CD4-positive, alpha-beta T cell treated with Interleukin-21 for 1 hour (primary cell): Measurements from ENCODE around the gene NTM.

Experiments
- DNase-seq: peaks from one replicate; pipeline ENCODE4 v3.0.0-alpha.2; 2020

The NTM gene

DNA sequence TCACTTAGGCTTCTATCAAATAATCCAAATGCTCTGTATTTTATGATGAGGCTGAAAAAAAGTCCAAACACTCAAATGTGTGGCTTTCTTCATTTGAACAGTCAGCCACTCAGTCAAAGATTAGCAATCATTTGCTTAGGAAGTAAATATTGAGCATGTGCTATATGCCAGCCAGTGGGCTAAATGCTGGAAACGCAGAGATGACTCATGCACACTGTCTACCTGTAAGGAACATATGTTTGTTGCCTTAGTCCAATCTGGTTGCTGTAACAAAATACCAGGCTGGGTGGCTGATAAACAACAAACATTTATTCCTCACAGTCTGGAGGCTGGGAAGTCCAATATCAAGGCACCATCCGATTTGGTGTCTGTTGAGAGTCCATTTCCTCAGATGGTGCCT lies 617.3 kb downstream of the NTM start:
- DNase-seq: no peak

GRCh38 chr11:131991606-131992005 lies 621.2 kb downstream of the NTM start:
- DNase-seq: no peak

DNA sequence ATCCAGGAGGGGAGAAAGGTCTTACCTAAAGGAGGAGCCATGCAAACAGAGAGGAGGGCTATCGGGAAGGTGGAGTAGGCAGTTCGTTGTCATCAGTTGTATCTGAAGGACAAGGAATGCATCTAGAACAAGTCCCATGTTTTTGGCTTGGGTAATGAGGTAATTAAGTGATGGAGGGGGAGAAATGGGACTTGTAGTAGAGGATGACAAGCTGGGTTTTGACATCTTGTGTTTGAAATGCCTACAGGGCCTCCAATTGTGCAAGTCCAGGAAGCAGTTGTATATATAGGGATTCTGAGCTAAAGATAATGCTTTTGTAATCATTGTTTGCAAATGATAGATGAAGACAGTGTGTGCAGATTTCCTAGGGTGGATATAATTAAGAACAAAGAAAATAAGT lies 622.8 kb downstream of the NTM start:
- DNase-seq: no peak

DNA sequence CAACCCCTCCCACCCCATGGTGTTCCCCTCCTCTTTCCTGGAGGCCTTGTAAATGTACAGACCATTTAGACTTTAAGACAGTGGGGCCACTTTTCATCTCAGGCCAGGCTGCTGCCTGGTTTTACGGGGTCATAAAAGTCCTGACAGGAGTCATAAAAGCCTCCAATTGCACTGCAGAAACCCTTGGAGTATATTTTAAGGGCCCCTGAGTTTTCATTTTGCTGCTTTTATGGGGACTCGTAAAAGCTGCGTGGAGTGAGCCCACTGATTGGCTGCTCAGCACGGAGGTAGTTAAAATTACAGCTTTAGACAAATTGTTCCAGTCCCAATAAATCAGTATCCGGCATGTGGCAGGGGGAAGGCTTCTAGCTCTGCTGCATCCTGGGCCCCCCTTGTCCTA lies 627.6 kb downstream of the NTM start:
- no peak for DNase-seq

DNA sequence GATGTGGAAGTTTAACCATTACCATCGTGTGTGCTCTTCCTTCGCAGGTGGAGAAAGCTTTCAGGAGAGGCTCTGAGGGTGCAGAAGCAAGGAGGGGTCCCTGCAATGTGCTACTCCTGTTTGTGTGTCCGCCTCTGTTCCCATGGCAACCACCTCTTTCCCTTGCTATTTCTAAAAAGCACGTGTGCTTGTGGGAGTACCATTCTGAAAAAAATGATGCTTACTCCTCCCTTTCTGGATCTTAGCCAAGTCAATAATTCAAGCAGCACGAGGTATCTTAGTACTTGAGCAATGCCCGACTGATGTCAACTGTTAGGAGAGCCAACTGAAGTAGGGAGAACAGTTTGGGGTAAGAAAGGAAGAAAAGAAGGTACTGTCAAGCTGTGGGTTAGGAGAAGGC lies 628.7 kb downstream of the NTM start:
- DNase-seq: no peak

DNA sequence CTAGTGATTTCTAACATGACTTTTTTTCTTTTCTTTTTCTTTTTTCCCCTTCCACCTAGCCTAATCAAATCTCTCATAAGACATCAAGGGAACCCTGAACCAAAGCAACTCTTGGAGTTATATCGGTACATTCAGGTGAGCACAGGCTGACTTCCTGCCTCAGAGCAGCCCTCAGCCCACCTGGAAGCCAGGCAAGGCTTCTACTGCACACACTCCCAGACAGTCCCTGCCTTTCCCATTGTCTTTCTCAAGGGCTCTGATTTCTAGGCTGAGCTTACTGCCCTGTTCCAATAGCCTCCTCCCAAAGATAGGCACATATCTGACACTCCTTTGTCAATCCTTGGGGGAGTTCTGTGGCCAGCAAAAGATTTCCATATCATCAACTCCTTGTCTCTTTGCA lies 629.5 kb downstream of the NTM start:
- DNase-seq: no peak

DNA sequence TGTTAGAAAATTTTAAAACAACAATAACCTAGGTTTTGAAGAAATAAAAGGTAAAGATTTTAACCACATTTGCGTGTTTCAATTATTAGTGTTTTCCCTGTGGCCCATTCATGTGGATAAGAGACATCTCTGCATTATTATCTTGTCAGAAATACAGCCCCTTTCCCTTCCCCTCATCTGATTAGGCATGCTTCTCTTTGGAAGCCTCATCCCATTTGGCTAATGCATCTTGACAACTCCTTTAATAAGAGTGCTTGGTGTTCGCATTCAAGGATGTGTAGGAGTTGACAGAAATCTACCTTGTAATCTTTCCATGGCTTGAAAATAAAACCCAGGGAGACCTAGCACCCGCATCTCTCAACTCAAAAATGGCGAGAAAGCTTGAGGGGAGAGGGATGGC lies 635.5 kb downstream of the NTM start:
- DNase-seq: no peak

GRCh38 chr11:132006884-132007580 lies 636.6 kb downstream of the NTM start:
- DNase-seq: no peak

DNA sequence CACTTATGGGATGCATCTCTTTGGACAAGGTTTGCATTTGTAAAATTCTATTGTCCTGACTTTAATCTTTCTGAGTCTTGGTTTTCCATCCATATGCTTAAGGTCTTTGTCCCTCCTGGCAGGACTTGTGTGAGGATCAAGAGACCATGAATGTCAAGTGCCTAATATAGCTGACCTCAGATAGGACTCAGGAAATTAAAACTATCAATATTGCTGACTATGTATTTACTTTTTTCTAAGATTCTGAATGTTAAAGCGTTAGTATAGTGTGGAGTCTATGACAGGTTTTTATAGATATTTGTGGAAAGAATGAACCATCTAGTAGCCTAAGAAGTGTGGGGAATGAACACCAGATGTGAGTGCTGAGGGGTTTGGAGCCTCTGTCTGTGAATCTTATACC lies 637.8 kb downstream of the NTM start:
- DNase-seq: no peak

DNA sequence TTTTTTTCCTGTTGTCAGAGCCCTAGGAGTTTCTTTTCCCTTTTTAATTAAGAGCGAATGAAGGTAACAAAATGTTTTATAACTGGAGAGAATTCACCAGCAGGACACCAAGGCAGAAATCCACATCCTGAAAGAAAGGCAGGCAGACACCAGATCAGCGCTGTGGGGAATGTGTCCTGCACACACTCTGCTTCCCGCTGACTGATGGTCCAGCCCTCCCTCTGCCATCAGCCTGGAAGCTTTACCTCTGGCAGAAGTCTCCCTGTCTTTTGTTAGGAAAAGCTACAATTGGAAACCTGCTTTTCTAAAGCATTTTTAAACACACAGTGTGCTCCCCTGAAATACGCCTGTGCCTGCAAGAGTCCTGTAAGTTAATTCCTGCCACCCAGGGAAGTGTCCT lies 638.5 kb downstream of the NTM start:
- no peak for DNase-seq

GRCh38 chr11:132020001-132020400 lies 649.6 kb downstream of the NTM start:
- no peak for DNase-seq

DNA sequence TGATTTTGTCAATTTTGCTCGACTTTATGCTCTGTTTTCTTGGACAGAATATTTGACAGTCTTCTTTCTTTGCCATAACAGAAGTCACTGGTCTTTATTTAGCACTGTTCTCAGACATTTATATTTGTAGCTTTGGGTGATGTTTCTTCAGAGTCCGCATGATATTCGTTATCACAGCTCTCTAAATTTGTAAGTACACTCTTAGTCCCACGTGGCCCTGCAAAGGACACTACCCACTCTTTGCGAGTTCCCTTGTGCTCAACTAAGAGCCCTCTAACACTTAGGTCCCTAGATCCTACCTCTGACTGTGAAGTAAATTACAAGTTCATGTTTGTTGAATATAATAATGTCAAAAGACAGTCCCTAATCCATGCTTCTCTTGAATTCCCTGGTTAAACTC lies 651.9 kb downstream of the NTM start:
- no peak for DNase-seq

- no peak for DNase-seq
These were observed 652.5 kb downstream of the NTM start for GRCh38 chr11:132022733-132023478.

DNA sequence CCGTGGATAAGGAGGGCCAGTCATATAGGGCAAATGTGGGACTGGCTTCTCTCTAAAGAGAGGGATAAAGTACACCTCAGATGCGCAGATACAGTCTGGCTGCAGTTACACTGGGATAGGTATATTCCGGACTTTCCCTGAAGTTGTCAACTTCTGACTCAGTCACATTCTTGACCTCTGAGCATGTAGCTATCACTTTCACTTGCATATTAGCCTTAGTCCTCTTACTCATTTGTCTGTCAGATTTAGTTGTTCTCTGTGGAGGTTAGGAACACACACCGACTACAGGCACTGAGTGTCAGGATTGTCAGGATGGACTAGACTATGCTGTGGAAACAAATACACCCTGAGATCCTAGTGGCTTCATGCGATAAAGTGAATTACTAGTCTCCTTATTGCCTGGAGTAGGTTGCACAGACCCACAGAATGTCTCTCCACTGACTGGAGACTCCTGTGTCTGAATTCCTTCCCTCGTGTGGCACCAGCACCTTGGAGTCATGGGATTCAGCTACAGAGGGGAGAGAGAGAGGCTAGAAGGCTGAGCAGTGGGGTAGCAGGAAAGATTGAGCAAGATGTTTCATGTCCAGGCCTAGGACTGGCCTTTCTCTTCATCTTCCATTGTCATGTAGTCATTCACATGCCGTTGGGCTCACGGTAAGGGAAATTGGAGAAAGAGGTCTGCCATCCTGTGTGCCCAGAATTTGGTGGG lies 654.3 kb downstream of the NTM start:
- DNase-seq: no peak

DNA sequence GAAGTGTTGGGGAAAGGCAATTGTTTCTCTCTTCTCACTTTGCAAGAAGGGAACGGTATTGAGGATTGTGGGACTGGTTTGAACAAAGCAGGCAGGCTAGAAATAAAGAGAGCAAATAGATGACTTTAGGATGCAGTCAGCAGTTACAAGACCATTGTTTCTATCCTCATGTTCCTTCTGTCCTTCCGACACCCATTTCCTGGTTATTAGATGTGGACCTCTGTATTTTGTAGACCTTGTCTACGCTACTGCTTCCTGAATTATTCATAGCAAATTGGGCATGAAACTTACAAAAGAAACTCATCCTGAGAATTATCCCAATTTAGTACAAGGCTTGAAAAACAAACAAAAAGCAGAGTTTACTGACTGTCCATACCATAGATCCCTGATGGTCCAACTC lies 656.3 kb downstream of the NTM start:
- DNase-seq: no peak

- peak; percentile 3 for DNase-seq
These were observed 658.2 kb downstream of the NTM start for GRCh38 chr11:132028380-132029240.

DNA sequence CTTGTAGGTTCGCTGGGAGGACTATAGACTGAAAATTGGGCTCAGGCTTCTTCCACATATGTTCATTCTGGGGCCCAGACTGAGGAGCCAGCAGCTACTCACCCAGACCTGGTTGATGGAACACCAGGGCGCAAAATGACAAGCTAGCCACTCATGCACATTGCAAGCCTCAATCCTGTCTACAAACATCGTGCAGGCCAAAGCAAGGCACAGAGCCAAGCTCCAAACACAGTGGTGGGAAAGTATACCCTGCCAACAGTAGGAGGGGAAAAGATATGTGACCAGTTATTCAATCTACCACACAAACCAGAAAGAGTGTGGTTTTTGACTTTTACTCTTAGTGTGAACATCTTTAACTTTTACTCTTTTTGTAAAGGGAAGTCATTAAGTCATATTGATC lies 660.5 kb downstream of the NTM start:
- DNase-seq: no peak

DNA sequence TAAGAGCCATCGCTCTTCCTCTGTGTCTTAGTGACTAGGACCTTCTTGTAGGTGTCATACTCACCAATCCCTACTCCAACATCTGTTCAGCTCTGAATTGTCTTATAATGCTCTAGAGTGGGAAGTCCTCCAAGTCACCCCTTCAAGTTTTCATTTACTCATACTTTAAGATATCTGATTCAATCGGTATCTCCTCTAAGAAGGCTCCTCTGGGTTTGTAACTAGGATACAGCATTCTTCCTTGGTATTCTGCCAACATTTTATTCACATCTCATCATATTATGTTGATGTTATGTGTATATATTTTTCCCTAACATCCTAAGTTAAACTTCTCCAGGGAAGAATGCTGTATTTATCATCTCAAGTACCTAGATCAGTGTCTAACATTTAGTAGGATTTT lies 662.1 kb downstream of the NTM start:
- DNase-seq: no peak

DNA sequence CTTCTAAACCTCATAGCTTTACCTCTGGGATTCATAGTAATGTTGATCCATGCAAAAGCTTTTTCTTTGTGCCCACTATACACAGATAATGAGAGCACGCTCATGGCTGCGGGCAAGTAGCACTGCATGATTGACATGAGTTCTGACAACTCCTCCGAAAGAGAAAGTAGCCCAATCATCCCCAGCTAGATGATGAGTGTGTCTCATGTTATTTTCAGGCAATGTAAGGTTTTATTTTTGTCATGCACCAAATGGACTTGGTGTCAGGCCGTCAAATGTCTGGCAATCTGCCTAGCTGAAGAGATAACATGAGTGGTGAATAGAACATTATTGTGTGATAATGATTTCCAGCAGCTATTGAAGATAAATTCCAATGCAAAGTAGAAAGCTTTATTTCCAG lies 662.6 kb downstream of the NTM start:
- DNase-seq: no peak

DNA sequence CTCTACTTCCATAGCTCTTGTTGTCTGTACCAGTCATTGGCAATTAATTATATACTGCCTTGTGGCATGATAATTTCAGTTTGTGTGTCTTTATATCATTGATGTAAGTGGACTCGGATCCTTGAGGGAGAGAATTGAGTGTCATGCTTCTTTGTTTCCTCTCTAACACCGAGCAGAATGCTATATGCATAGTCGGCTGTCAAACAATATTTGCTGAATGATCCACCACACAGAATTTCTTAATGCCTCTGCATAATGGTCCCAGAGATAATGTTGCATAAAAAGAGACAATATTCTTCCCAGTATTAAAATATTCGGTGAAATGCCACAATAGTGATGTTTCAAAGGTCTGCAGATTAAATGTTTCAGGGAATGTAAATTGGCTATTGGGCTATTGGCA lies 664.8 kb downstream of the NTM start:
- DNase-seq: no peak

DNA sequence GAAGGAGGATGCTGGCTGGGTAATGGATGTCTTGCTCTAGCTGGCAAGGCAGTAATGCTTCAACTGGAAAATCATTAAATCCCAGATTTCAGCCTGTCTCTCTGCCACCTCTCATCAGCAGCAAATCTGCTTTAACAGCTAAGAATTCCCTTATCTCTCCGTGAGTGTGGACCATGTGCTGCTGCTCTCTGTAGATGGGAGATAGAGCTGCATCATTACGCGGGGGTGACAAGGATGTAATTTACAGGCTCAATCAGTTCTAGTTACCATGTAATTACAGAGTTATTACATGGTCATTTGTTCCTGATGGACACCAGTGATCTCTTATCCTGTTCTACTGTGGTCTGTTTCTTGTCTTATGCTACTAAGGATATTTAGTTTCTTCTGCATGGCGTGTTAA lies 665.4 kb downstream of the NTM start:
- DNase-seq: no peak

GRCh38 chr11:132036220-132036619 lies 665.8 kb downstream of the NTM start:
- no peak for DNase-seq

GRCh38 chr11:132036746-132037466 lies 666.5 kb downstream of the NTM start:
- DNase-seq: no peak
